Hindlimb muscle (tissue), 1 donor: Measurements from ENCODE around the gene VARS2. TPM values are rescaled to one million over a fixed set of nuclear protein-coding genes. Genes with fewer than 3 reads are reported as not detected.
"Not testable (repeated sequence)": the region's sequence is repeated elsewhere in the genome, so short reads cannot be mapped to it uniquely, and the experiment has no call there.

Experiments
- DNase-seq: peaks from one replicate; pipeline ENCODE4 v3.0.0-alpha.2; 2013
- polyA plus RNA-seq: library from polyadenylated mRNA; unstranded; fragments of 120-200 nt; gene quantifications from one replicate; pipeline ENCODE4 v1.2.1, GENCODE V29; 2013; ENCODE audit not compliant: insufficient read length

Gene VARS2
- polyA plus RNA-seq, 1 donor: 37.2 TPM

DNA sequence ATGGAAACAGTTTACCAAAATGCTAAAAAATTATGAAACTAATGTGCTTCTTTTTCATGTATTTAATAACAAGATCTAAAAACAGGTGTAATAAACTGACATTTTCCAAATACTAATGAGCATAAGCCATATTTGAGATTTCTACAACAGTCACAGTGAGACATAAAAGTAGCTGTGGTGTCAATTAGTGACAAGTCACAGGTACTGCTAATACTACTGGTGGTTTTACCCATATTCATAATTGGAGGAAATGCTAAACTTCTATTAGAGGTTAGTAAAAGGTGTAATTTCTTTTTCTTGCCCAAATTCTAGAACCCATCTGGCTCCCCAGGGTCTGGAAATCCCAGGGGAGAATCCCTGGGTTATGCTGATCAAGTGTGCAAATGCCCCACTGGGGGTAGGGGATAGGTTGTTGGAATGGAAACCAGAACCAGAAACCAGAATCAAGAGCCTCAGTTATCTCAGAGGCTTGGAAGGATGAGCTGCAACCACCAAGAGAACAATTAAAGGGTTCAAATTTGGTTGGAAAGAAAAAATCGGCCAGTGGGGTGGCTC is 13.1 kb upstream of the VARS2 start:
- no peak for DNase-seq

DNA sequence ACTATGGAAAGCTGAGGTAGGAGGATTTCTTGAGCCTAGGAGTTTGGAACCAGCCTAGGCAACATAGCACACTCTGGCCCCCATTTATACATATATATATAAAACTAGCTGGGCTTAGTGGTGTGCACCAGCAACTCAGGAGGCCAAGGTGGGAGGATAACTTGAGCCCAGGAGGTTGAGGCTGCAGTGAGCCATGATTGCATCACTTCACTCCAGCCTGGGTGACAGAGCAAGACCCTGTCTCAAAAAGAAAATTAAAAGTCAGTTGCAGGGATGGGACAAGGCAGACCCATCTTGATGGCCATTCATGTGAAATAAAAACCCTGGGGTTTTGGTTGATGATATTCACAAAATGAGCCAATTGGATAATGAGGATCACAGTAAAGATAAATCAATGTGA is 12.6 kb upstream of the VARS2 start:
- no peak for DNase-seq

DNA sequence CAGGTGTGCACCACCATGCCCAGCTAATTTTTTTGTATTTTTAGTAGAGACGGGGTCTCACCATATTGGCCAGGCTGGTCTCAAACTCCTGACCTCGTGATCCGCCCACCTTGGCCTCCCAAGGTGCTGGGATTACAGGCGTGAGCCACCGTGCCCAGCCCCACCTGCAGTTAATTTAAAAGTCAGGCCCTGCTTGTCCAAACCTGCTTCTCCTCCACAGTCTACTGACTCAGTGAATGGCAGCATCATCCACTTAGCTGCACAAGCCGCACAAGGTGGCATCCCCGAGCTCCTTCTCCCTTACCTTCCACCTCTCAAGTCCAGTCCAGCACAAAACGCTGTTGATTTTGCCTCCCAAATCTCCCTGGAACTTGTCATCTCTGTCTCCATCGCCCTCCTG is 11.8 kb upstream of the VARS2 start:
- DNase-seq: not testable (repeated sequence)

DNA sequence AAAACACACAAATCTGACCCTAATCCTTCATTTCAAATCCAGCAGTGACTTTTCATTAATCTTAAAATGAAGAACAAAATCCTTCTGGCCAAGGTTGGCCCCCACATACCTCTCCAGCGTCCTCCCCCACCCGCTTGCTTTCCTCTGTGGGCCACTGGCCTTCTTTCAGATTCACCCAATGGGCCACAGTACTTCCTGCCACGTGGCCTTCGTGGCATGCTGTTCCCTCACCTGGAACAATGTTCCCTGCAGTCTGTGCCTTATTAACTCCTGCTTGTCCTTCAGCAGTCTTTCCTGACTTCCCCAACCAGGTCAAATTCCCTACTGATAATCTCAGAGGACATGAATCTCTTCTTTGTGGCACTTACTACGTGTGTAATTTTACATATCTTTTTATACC is 11.3 kb upstream of the VARS2 start:
- DNase-seq: no peak

DNA sequence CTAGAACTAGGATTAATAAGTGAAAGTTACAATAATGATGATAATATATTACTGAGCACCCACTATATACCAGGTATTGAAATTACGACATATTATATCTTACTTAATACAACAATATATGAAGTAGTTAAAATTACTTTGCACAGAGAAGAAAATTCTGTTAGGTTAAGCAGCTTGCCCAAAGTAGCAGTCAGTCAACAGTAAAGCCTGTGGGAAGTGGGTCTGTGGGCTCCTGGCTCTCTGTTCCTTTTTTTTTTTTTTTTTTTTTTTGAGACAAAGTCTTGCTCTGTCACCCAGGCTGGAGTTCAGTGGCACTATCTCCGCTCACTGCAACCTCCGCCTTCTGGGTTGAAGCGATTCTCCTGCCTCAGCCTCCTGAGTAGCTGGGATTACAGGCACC is 10.8 kb upstream of the VARS2 start:
- DNase-seq: no peak

DNA sequence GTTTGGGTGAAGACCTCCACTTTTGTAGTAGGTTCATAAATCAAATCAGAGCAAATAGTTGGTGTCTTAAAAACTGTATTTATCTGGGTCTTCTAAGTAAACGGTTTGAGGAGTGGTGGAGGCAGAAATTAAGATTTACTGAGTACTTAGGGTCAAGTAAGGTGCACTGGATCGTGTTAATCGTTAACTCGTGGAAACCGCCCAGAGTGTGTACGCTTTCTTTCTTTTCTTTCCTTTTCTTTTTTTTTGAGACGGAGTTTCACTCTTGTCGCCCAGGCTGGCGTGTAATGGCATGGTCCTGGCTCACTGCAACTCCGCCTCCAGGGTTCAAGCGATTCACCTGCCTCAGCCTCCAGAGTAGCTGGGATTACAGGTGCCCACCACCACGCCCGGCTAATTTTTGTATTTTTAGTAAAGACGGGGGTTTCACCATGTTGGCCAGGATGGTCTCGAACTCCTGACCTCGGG is 6.7 kb upstream of the VARS2 start:
- not testable (repeated sequence) for DNase-seq

DNA sequence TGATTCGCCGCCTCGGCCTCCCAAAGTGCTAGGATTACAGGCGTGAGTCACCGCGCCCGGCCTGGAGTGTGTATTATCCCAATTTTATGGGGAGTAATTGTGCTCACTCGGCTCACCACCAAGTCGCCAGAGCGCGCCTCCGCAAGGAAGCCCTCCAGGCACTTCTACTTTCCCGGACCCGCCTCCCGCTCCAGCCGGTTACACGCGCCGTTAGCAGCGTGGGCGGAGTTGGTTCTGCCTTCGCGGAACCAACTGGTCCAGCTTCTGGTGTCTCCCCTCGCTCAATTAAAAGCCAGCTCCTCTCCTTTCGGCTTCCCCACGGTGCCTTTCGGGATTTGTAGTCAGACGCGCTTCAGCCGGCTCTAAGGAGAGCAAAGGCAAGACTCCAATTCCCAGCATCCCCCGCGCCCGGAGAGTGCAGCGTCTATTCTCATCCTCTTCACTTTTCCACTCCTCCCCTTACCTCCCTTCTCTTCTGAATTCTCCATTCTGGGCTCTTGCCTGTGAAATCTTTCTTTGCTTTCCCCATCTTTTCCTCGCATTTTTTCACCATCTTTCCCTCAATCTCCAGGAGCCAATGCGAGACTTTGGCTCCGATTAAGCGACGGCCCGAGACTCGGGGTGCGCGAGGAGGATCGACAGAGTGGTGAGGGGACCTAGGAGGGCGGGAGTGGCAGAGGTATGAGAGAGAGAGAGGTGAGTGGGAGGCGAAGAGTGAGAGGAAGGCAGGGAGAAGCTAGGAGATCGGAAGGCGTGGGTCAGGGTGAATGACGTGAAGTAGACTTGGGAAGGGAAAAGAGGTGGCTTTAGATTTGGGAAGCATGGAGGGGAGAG is 6.1 kb upstream of the VARS2 start, which contains the start of gene GTF2H4:
GTF2H4 (plus strand) TSS at position 450 of the 834 bp plus-strand sequence.
- DNase-seq: peak; percentile 98

DNA sequence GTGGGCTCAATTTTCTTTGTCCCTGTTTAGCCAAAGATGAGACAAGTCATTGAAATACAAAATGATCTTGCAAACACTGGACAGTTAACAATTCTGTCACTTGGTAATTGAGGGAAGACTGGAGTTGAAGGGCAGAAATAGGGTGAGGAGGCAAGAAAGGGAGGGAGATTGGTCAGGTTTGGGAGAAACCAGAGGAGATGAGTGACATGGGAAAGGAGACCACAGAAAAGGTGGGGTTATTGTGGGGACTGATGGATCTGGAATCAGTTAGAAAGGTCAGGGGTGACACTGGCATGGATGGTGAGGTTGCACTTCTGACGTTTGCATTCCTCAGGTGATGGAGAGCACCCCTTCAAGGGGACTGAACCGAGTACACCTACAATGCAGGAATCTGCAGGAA is 5.3 kb upstream of the VARS2 start:
- DNase-seq: no peak

DNA sequence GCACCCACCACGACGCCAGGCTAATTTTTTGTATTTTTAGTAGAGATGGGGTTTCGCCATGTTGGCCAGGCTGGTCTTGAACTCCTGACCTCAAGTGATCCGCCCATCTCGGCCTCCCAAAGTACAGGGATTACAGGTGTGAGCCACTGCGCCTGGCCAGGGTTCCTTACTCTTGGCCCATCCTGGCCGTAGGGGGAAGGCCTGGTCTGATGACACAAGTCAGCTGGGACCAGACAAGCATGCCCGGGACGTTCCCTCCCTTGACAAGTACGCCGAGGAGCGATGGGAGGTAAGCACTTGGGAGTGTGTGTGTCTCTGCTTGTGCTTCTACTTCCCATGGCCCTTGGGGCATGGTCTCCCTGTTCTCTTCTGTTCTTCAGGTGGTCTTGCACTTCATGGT is 3.6 kb upstream of the VARS2 start:
- not testable (repeated sequence) for DNase-seq

DNA sequence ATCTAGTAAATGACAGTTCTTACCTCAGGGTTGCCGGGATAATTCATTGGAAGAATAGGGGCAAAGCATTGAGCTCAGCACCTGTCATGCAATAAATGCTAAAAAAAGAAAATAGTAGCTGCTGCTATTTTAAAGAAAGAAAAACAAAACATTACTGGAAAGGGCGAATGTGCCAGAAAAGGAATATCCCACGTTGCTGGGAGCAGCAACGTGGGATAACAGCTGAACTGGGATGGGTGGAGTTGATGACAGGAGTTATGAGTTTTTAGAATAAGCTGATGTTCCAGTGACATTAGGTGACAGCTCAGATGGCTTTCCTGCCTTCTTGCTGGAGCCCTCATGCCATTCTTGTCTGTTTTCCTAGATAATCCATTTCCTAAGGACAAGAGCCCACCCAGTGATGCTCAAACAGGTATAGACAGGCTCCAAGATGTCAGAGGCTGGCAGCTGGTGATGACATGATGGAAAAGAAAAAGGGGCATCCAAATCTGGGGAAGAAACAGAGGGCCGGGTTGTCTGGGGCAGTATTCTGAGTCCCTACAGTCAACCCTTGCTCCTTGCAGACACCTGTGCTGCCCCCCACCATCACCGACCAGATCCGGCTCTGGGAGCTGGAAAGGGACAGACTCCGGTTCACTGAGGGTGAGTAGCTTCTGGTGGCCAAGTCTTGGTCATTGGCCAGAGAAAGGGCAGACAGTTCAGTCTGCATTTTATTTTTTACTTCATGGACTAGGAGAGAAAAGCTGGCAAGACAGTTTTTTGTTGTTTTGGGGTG is 1.1 kb upstream of the VARS2 start:
- DNase-seq: no peak

DNA sequence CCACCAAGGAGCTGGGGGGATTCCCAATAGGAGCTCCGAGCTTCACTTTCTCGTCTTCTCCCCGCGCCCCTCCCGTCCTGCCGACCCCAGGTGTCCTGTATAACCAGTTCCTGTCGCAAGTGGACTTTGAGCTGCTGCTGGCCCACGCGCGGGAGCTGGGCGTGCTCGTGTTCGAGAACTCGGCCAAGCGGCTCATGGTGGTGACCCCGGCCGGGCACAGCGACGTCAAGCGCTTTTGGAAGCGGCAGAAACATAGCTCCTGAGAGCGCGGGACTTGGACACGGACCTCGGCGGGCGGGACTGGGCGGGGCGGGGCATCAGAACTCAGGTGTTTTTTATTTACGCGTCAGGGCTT is 340 bp upstream of the VARS2 start:
- DNase-seq: no peak

DNA sequence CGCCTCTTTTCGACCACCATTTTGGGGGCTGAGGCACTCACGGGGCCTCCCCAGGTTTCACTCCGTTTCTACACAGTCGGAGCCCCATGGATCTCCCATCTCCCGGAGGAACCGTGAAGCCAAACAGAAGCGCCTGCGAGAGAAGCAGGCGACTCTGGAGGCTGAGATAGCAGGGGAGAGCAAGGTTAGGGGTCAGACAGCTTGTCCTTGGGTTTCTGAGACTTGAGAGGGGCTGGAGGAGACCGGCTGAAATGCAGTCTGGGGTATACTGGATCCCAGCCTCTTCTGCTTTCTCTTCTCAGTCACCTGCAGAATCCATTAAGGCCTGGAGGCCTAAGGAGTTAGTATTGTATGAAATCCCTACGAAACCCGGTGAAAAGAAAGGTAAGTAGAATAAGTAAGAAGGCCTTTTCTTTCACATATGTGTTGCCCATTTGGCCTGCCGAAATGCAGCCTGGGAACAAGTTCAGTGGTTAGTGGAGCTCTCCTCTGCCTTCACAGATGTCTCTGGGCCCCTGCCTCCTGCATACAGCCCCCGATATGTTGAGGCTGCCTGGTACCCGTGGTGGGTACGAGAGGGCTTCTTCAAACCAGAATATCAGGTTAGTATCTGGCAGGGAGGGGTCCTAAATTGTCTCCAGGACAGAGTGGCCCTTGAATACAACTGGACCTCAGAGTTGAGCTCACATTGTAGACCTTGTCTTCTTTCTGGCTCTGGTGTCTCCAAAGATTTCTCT is 984 bp downstream of the VARS2 start:
- peak; percentile 27 for DNase-seq

DNA sequence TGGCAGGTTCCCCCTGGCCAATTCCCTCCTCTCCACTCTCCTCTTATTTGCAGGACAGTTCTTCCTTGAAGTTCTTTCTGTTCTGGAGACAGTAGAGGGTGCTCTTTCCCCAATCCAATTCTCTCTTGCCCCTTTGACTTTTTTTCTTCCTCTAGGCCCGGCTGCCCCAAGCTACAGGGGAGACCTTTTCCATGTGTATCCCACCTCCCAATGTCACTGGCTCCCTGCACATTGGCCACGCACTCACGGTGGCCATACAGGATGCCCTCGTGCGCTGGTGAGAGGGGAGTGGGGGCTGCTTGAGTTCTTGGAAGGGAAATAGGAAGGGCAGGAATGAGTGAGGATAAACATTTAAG is 1.5 kb downstream of the VARS2 start:
- DNase-seq: peak; percentile 61

DNA sequence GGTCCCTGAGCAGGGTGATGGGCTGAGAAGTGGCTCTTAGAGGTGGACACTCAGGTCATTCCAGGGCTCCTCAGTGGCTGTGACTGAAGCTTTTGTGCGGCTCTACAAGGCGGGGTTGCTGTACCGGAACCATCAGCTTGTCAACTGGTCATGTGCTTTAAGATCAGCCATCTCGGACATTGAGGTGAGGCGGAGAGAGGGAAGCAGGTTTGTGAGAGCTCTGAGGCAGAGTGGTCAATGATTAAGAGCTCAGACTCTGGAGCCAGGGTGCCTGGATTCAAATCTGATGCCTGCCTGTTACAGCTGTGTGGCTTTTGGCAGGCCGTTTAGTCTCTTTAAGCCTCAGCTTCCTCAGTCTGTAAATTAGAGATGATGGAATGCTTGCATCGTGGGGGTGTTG is 3.0 kb downstream of the VARS2 start:
- no peak for DNase-seq

DNA sequence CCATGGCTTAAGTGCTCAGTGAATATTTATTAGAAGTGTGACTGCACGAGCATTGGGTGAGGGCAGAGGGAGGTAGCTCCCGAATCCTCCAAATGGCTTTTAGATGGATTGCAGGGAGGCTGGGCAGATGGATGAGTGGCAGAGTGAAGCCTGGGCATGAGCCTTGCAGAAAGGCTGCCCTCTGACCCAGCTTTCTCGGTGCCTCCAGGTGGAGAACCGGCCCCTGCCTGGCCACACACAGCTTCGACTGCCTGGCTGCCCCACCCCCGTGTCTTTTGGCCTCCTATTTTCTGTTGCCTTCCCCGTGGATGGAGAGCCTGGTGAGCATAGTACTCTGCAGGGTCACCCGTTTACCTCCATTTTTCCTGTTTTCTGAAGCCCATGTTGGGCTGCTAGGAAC is 3.4 kb downstream of the VARS2 start:
- DNase-seq: no peak

DNA sequence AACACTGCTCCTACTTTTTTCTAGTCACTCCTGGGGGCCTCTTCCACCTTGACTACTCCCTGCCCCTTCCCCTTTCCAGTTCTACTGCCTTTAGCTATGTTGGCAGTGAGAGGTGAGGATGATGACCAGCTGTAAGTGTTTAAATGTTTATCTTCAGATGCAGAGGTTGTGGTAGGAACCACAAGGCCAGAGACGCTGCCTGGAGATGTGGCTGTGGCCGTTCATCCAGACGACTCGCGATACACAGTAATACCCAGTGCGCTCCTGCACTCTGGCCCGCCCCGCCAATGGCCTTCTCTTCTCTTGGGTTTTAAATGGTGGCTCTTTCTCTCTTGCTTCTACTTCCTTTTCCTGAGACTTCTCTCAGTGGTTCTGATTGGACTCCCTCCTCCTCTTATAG is 4.6 kb downstream of the VARS2 start:
- DNase-seq: no peak

DNA sequence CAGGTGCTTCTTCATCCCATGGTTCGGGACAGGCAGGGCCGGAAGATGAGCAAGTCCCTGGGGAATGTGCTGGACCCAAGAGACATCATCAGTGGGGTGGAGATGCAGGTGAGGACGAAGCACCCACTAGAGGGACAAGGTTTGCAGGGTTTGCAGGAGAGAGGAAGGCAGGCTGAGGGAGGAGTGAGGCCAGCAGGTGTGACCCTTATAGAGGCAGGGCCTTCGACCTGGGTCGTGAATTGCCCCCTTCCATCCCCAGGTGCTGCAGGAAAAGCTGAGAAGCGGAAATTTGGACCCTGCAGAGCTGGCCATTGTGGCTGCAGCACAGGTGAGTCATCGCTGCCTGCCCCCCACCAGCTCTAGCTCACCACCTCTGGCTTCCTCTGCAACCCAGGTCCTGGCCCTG is 8.4 kb downstream of the VARS2 start:
- no peak for DNase-seq

DNA sequence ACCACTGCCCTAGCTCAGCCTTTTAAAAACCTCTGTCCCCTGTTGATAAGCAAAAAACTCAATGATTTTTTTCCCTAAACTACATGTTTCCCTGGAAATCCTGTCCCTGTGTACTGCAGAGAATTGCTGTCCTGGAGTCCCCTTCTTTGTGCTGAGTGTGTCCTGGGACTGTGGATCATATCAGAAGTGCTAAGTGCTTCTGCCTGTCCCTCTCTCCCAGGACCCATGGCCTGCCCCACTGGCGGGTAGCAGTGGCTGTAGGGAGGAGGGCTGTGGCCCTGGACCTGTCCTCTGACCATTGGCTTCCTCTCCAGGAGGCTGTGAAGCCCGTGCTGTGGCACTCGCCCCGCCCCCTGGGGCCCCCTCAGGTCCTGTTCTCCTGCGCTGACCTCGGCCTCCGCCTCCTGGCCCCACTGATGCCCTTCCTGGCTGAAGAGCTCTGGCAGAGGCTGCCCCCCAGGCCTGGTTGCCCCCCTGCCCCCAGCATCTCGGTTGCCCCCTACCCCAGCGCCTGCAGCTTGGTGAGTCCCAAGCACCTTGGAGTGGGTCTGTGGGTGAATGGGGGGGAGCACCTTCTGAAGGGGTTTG is 10.1 kb downstream of the VARS2 start:
- not testable (repeated sequence) for DNase-seq

DNA sequence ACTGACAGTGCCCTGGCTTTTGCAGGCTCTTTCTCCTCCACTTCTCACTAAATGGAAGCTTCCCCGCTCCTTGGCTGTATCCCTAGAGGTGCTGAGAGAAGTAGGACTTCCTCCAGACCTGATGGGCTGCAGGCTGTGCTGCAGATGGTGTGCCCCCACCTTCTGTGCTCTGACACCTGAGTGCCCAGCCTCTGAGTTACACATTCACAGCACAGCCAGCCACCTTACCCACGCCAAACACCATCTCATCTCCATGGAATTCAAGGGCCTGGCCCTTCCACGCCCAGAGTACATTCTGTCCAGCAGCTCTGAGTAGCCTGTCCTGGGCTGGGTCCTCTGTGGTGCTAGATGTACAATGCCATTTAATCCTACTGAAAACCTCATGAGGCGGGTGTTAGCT is 12.6 kb downstream of the VARS2 start:
- DNase-seq: no peak

DNA sequence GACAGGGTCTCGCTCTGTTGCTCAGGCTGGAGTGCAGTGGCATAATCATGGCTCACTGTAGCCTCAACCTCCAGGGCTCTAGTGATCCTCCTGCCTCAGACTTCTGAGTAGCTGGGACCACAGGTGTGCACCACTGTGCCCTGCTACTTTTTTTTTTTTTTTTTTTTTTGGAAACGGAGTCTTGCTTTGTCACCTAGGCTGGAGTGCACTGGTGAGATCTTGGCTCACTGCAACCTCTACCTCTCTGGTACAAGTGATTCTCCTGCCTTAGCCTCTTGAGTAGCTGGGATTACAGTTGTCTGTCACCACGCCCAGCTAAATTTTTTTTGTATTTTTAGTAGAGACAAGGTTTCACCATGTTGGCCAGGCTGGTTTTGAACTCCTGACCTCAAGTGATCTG is 13.0 kb downstream of the VARS2 start:
- not testable (repeated sequence) for DNase-seq

DNA sequence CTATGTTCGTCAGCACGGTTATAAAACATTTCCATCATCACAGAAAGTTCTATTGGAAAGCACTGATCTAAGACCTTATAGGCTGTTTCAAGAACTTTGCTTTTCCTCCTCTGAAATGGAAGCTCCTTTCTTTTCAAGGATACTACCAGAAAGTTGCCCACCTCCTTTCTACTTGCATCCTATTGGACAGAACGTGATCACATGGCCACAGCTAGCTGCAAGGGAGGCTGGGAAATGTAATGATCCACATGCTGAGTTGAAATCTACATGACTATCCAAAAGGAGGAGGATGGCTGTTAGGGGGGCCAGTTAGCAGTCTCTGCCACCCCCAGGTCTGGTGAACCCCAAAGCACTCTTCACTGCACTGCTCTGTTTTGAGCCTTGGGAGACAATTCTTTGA is 14.6 kb downstream of the VARS2 start:
- no peak for DNase-seq

DNA sequence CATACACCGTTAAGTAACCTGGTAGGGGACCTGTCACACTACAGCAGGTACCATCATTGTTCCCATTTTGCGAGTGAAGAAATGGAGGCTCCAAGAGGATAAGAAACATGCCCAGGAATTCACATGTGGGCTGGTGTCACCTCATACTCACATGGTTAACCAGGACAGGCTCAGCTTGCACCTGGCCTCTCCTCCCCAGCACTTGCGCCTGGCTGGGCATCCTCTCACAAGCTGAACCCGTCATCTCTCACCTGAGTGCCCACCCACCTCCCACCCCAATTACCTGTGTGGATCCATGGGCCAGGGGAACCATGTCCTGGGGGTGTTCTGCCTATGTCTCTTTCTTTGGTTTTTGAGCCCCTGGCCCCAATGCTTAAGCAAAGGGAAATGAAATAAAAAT is 16.5 kb downstream of the VARS2 start:
- DNase-seq: no peak

DNA sequence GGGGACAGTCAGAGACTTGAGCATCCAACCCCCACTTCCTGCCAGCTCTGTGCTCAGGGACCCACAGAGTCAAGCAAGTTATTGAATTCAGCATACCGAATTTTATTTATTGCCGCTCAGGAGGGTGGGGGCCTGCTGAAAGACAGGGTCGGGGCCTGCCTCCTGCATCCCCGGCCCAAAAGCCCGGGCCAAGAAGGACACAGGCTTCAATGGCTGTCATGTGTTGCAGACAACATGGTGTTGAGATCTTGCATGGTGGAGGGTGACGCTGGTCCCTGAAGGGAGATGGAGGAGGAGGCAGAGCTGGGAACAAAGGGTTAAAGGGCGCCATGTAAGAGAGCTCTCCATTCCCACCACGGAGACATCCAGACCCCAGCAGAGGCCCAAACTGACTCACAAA is 17.2 kb downstream of the VARS2 start:
- no peak for DNase-seq
